ENCODE measurements around the gene NAA10. TPM values are rescaled to one million over a fixed set of nuclear protein-coding genes. Genes with fewer than 3 reads are reported as not detected.
"Not testable (repeated sequence)": the region's sequence is repeated elsewhere in the genome, so short reads cannot be mapped to it uniquely, and the experiment has no call there.

NAA10 gene
- 51.8 and 52.8 TPM in 2 replicates for total RNA-seq

DNA sequence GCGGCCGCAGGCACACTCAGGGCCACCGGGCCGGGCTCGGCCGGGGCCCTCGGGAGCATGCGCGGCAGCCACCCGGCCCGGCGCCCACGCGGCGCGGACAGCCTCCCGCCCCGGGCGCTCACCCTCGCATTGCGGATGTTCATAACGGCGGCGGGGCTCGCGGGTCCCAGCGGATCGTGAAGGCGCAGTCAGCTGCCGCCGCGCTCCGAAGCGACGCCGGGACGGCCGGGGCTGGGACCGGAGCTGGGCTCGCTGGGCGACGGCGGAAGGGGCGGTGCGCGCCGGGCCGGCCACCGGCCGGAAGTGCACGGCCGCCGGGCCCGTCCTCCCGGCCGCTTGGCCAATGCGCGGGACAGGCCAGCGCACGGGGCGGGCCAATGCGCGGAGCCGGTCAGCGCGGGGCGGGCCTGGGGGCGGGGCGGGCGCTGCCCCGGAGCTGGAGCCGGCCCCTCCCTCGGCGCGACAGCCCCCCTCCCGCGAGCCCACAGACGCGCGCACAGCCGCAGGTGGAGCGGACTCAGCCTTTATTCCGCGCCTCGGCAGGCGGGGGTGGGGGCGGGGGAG, at the start of gene NAA10:
TSS of gene NAA10 (minus strand) at position 276 of the 564 bp plus-strand sequence. CDS start at position 143, 133 bp downstream.
- peak; percentile 21 for DNase-seq (ENCODE audit: low read depth)

- DNase-seq (ENCODE audit: low read depth) = no peak
Measured at GRCh38 chrX:153983321-153983801, 48.5 kb upstream of the NAA10 start.

DNA sequence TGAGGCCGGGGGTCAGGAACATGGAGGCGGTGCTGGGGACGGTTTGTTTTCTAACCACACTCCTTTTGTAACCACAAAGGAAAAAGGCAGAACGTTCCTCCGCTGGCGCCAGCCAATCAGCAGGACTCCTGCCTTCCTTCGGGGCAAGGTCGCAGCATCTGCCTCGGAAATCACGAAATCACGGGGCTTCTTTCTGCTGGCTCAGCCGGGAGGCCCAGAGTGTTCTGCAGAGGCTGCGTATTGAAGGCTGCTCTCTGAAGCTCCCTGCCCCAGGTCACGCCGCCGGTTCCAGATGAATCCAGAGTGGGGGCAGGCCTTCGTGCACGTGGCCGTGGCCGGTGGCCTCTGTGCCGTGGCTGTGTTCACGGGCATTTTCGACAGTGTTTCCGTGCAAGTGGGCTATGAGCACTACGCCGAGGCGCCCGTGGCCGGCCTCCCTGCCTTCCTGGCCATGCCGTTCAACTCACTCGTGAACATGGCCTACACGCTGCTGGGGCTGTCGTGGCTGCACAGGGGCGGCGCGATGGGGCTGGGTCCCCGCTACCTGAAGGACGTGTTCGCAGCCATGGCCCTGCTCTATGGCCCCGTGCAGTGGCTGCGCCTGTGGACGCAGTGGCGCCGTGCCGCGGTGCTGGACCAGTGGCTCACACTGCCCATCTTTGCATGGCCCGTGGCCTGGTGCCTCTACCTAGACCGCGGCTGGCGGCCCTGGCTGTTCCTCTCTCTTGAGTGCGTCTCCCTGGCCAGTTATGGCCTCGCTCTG, 47.1 kb upstream of the NAA10 start:
- no peak for DNase-seq (ENCODE audit: low read depth)

DNA sequence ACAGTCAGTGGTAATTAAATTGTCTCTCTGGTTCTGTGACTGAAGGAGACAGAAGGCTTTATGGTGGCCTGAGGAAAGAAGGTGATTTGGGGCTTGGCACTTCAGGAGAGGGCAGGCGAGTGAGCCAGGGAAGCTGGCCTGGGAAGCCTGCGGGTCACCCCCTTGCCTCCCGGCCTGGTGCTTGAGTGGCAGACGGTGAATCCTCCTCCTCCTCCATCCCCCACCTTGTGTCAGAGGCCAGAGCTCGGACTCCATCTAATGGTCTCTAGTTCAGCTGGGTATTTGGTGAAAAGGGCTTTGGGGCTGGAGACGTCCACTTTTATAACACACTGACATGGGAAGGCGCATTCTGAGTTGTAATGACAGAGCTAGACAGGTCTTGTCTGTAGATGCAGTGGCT, 46.4 kb upstream of the NAA10 start:
- DNase-seq (ENCODE audit: low read depth) = no peak

GRCh38 chrX:153980394-153980793, 45.6 kb upstream of the NAA10 start:
- DNase-seq (ENCODE audit: low read depth) = not testable (repeated sequence)

DNA sequence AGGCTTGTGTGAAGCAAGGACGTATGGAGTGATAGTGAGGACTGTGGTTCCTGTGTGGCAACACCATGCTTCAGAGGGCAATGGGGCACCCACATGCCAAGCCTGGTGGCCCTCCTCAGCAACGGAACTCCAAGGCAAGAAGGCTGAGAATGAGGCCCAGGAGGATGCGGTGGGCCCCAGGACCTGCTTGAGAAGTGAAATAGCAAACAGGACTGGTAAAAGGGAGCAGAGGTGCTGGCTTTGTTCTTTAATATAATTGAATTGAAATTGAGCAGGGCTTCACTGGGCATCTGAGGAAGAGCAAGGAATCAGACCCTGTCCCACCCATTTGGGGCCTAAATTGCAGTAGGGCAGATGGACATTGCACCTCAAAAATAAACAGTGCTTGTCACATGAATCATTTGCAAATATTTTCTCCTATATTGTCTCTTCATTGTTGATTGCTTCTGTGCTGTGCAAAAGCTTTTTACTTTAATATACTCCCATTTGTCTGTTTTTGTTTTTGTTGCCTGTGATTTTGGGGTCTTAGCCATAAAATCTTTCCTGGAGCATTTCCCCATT, 40.0 kb upstream of the NAA10 start:
- no peak for DNase-seq (ENCODE audit: low read depth)

DNA sequence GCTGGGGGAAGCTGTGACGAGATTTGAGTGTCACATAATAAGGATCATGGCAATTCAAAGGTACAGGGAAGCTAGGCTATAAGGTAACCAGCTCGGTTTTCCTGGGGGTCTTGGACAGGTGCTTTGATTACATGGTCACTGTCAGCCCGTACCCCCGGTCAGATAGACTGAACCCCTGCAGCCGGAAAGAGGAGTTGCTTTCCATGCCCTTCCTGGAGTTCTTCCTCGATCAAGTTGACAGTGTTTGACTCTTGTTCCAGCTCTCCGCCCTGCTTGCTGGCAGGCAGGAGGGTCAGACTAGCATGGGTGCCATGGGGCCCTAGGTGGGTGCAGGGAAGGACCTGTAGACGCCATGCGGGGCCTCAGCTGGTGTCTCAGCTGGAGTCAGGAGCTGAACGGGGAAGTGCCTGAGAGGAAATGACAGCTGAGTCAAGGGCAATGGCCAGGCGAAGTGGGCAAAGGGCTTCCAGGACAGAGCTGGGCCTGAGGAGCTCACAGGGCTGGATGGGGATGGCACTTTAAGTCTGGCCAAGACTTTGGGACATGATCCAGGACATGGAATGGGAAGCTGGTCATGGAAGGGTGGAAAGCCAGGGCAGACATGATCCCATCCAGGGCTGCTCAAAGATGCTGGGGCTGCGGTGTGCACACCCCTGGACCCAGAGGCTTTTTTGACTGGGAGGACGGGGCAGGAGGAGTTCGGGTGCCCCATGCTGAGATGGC, 39.3 kb upstream of the NAA10 start:
- DNase-seq (ENCODE audit: low read depth) = no peak

DNA sequence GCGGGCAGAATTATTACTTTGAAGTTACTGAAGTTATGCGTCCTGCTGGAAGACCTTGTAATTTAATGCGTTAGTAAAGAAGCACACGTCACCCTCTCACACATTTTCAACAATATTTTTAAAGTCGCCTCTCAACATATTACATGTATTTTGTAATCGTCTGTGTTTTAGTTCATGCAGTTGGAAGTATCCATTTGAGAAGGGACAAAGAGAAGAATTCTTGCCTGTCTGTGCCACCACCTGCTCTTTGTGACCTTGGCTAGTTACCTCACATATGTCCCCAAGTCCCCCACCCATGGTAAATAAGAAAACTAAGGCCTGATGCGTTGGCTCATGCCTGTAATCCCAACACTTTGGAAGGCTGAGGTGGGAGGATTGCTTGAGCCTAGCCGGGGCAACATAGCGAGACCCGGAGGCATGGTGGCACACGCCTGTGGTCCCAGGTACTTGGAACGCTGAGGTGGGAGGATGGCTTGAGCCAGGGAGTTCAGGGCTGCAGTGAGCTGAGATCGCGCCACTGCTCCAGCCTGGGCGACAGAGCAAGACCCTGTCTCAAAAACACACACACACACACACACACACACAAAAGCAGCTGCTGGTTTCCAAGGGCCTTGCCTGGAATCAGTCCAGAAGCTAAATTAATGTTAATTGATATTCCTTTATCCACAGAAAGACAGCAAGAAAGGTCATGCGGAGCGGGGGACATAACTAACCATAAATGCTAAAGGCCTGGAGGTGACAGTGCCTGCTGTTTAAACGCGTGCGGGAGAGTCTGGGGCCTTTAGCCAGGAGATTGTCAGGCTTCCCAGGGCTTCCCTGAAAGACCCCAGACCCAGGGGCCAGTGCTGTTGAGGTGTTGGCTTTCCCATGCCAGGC, 38.5 kb upstream of the NAA10 start:
- DNase-seq (ENCODE audit: low read depth) = peak; percentile 5

GRCh38 chrX:153972368-153973126, 37.7 kb upstream of the NAA10 start, which contains the start of gene TMEM187:
Gene TMEM187, plus strand, starts transcription at chrX:153972754. Its CDS starts 9,309 bp downstream, at chrX:153982063.
- peak; percentile 66 for DNase-seq (ENCODE audit: low read depth)

GRCh38 chrX:153971450-153972367, 36.9 kb upstream of the NAA10 start, which contains the start of gene HCFC1:
Gene HCFC1, minus strand, starts transcription at chrX:153971818. Its CDS starts 978 bp downstream, at chrX:153970840.
- peak; percentile 55 for DNase-seq (ENCODE audit: low read depth)

DNA sequence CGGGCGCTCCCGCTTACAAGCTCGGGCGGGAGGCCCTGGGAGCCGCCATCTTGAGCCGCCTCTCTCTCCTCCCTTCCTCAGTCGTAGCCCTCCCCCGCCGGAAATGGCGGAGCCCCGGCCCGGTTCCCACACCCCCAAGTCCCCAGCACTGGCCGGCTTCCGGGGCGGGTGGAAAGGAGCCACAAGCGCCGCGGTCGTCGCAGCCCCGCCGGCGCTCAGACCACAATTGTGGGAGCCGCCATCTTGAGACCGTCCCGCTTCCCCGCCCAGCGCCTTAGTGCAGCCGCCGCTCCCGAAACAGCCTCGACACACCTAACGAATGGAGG, 36.2 kb upstream of the NAA10 start:
- peak; percentile 58 for DNase-seq (ENCODE audit: low read depth)

DNA sequence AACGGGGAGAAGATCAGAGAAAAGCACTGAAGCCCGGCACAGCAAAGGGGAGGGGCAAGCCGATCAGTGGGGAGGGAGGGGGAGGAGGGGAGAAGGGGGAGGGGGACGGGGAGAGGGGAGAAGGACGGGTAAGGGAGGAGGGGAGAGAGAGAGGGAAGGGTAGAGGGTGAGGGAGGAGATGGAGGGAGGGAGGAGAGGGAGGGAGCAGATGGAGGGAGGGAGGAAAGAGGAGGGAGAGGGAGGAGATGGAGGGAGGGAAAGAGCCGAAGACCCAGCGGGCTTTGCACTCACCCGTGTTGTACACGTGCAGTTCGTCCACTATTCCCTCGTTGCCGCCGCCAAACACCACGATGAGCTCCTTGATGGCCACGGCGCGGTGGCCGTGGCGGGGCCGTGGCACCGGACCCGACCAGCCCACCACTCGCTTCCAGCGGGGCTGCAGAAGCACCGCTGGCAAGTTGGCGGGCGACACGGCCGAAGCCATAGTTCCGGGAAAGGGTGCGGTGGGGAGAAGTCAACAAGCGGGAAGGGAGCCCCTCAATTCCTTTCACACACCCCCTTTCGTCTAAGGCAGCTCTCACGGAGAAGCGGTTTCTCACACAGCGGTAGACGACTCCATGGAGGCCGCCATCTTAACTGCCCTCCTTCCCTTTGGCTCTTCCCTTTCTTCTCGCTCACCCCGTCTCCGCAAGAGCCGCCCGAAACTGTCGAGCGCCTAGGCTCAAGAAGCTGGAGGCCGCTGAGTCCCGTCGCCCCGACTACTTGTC, 35.7 kb upstream of the NAA10 start:
- peak; percentile 30 for DNase-seq (ENCODE audit: low read depth)

DNA sequence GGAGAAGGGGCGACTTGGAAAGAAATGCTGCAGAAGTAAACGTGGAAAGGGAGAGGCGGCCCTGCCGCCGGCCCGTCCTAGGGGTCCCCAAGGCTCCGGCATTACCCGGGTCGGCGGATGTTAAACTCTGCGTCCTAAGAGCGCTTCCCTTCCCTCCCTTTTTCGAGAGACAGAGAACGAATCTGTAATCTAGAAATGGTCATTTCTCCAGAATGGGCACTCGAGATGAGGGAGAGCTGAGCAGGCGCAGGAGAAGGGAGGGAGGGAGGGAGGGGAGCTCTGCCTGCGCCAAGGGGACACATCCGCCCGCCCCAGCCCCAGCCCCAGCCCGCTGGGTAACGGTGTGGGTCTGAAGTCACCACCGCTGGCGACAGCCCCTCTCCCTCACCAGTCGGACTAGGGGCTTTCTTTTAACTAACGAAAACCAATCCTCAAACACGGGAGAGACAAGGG, 35.1 kb upstream of the NAA10 start:
- no peak for DNase-seq (ENCODE audit: low read depth)

DNA sequence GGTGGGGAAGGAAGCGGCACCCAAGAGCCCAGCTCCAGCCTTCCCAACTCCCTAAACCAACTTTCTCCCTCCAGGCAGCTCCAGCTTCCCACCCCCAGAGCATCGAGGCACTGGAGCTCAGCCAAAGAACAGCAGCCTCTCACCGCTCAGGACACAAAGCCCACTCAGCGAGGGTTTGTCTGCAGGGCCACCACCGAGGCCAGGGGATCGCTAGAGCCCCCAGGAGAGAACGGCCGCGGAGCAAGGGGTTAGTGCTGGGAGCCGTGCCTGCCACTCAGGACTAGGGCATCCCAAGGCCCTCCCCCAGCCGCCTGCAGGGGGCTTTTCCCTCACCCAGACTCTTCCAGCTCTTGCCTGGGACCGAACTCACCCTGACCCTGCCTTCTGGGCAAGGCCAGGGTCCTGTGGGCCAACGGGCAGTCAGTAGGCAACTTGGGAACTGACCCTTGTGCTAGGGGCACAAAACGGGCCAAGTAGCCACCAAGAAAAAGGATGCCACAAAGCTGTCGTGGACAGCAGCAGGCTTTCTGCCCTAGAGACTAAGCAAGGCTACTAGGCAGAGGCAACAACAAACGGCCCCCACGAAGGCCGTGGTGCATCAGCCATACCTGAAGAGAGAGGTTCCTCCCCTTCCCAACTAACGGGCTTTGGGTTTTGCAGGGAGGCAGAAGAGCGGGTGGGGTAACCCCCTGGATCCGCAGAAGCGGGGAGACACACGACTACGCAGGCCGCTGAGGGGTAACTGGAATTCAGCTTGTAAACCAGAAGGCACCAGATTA, 34.5 kb upstream of the NAA10 start:
- no peak for DNase-seq (ENCODE audit: low read depth)

DNA sequence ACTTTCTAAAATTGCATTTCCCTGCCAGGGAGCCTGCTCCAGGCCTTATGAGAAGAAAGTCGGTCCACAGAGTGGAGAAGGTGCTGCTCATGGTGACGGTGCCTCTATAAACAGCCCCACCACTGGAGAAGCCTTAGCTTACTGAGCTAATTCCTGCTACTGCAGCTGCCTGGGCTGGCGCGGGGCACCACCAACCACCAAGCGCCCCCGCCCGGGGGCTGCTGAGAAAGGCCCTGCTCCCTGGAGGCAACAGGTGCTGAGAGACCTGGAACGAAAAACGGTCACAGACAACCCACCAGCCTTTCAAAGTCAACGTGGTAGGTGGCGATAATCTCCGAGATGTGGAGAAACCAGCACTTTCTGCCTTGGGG, 33.9 kb upstream of the NAA10 start:
- no peak for DNase-seq (ENCODE audit: low read depth)

GRCh38 chrX:153968255-153968654, 33.4 kb upstream of the NAA10 start:
- DNase-seq (ENCODE audit: low read depth) = no peak

GRCh38 chrX:153967536-153968224, 32.8 kb upstream of the NAA10 start:
- DNase-seq (ENCODE audit: low read depth) = no peak

All from renal cortical epithelial cell (primary cell).